Prostate gland (tissue), 2 donors: ENCODE data around the gene NODAL.

Experiments used
- POLR2A ChIP-seq: fragments of 450-650 bp; IDR thresholded peaks from one replicate; pipeline ENCODE4 v1.6.1; 2016; ENCODE audit warnings: antibody characterized with exemption, mild to moderate bottlenecking
- TF ChIP-seq, protein P1 (sequence below), 4 experiments: fragments of 200-600 bp in 2 of 4; fragments of 450-650 bp in 2 of 4; sonication (generic) in 2 of 4; IDR thresholded peaks; 1 replicate in 3 of 4; 2 replicates in 1 of 4; pipeline ENCODE4 v1.5.1; 2016 to 2019; ENCODE audit warnings: antibody characterized with exemption in 4 of 4, mild to moderate bottlenecking in 2 of 4, moderate library complexity in 2 of 4

DNA sequence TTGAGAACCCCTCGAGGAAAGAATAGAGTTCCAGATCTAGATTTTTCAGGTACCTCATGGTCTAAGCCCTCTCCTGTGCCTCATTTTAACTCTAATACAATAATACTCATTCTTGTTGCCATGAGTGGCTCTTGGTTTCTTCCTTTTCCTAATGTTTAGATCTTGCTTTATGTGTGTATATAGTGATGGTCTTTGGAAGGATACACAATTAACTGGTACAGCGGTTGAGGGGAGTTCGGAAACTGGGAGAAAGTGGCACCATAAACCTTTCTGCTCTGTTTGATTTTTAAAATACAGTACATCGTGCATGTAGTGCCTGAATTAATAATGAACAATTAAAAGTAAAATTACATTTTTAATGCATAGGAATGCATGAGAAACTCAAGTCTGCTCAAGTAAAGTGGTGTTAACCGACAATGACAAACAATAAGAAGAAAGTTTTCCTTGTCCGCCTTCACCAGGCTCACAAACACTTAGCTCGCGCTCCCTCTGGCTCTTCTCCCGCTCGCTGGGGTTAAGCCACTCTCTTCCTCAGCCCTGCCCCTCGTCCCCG is 37.9 kb downstream of the NODAL start:
- TF ChIP-seq, protein P1, sequence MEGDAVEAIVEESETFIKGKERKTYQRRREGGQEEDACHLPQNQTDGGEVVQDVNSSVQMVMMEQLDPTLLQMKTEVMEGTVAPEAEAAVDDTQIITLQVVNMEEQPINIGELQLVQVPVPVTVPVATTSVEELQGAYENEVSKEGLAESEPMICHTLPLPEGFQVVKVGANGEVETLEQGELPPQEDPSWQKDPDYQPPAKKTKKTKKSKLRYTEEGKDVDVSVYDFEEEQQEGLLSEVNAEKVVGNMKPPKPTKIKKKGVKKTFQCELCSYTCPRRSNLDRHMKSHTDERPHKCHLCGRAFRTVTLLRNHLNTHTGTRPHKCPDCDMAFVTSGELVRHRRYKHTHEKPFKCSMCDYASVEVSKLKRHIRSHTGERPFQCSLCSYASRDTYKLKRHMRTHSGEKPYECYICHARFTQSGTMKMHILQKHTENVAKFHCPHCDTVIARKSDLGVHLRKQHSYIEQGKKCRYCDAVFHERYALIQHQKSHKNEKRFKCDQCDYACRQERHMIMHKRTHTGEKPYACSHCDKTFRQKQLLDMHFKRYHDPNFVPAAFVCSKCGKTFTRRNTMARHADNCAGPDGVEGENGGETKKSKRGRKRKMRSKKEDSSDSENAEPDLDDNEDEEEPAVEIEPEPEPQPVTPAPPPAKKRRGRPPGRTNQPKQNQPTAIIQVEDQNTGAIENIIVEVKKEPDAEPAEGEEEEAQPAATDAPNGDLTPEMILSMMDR (IDR thresholded peaks at IDR 0.05) = no peak
- no peak for TF ChIP-seq POLR2A
